Right lobe of liver (tissue), 6 donors: ENCODE results near the gene ARMH3. TPM values are rescaled to one million over a fixed set of nuclear protein-coding genes. Genes with fewer than 3 reads are reported as not detected.

Experiments
- ATAC-seq, 4 donors: fragments of 200-7000 bp; cut with Tn5 transposase; one replicate each; pipeline ENCODE4 v1.9.1; 2020; ENCODE audit warnings: mild to moderate bottlenecking in 4 of 4, moderate library complexity in 4 of 4
- DNase-seq, 3 donors: peaks; one replicate each; pipeline ENCODE4 v3.0.0-alpha.2; 2020
- H3K27ac ChIP-seq, 3 donors: fragments of 200-600 bp; one replicate each; pipeline ENCODE4 v1.8.0; 2022
- H3K27me3 ChIP-seq, 2 donors: fragments of 200-600 bp; one replicate each; pipeline ENCODE4 v1.8.0; 2022
- H3K36me3 ChIP-seq, 4 donors: fragments of 200-600 bp; sonication (generic) in 1 of 4; one replicate each; pipeline versions ENCODE4 v1.5.1 to v1.8.0; 2017 to 2022; ENCODE audit warnings: control low read depth in 1 of 4
- H3K4me1 ChIP-seq, 4 donors: fragments of 200-600 bp; sonication (generic) in 1 of 4; one replicate each; pipeline versions ENCODE4 v1.5.1 to v1.8.0; 2017 to 2022; ENCODE audit warnings: control low read depth in 1 of 4
- H3K4me3 ChIP-seq, 3 donors: fragments of 200-600 bp; one replicate each; pipeline ENCODE4 v1.8.0; 2022
- H3K9me3 ChIP-seq, 4 donors: fragments of 200-600 bp; sonication (generic) in 1 of 4; one replicate each; pipeline versions ENCODE4 v1.5.1 to v1.8.0; 2017 to 2022; ENCODE audit warnings: control low read depth in 1 of 4
- CTCF ChIP-seq, 4 donors: fragments of 200-600 bp in 3 of 4; fragments of 450-650 bp in 1 of 4; IDR thresholded peaks; one replicate each; pipeline versions ENCODE4 v1.5.1 to v1.8.0; 2016 to 2022; ENCODE audit warnings: antibody characterized with exemption in 4 of 4, mild to moderate bottlenecking in 2 of 4
- POLR2A ChIP-seq: fragments of 450-650 bp; IDR thresholded peaks from one replicate; pipeline ENCODE4 v1.6.1; 2017; ENCODE audit warnings: antibody characterized with exemption, mild to moderate bottlenecking
- WGBS: methylation state at CpG from one replicate; pipeline ENCODE4 v1.1.6; 2018; ENCODE audit warnings: low coverage, low lambda C conversion rate; ENCODE audit not compliant: insufficient coverage; ENCODE audit errors: missing lambda C conversion rate; 5-methylcytosine and 5-hydroxymethylcytosine counted together
- intact Hi-C, 2 donors: fragments of 100-400 bp; cut with DNase I; formaldehyde crosslinking; loops; one replicate each; pipeline versions ENCODE4 v1.11.2 to v1.14.1; 2022
- total RNA-seq, 6 experiments: library from RNA; depleted of rRNA in 2 of 6; stranded (reverse); fragments of >200 nt in 2 of 6; fragmentation: NEBNext Ultra II Directional in 3 of 6; extraction: Animal tissue kit (Norgen Biotek cat#: 25700) in 3 of 6; gene quantifications; one replicate each; pipeline versions ENCODE4 v1.1.0 to v1.2.4, GENCODE V29; 2016 to 2023
- donor health status: DM: no; HTN: yes; CAD: no.
- donor health status: DM: no; HTN: no; CAD: no.
- donor health status: DM: no; HTN: no; CAD: no.
- donor health status: DM: no; HTN: yes; CAD: no.
- donor health status: DM: no; HTN: yes; CAD: no.

ARMH3 gene
- total RNA-seq, 6 experiments from 2014 or later, result 8.5 to 13.4 (median 11.6) TPM

GRCh38 chr10:102090772-102091171 lies 34.8 kb upstream of the ARMH3 start:
- intact Hi-C loops, result no loop called here
- no peak for DNase-seq
- Histone ChIP-seq H3K9me3 (no peaks in the 10 kb centered on the region), H3K4me1 (no peaks in the 10 kb centered on the region), H3K36me3 (no peaks in the 10 kb centered on the region), H3K4me3 (no peak overlapping the region), H3K27me3 (no peaks in the 10 kb centered on the region), H3K27ac (no peak overlapping the region)
- no peak for TF ChIP-seq POLR2A
- TF ChIP-seq CTCF (IDR thresholded peaks at IDR 0.05), result no peak
- WGBS, result 56% methylated on average over 2 of the region's 2 CpGs
- no peak for ATAC-seq

GRCh38 chr10:102086196-102086595 lies 30.2 kb upstream of the ARMH3 start:
- intact Hi-C loops, result no loop called here
- no peaks in the 10 kb centered on the region for H3K36me3 ChIP-seq
- no peaks in the 10 kb centered on the region for H3K4me1 ChIP-seq
- TF ChIP-seq CTCF (IDR thresholded peaks at IDR 0.05), result no peak
- no peak overlapping the region for H3K27ac ChIP-seq
- ATAC-seq (no peak), DNase-seq (no peak)
- no peaks in the 10 kb centered on the region for H3K9me3 ChIP-seq
- no peak overlapping the region for H3K4me3 ChIP-seq
- WGBS, result 71% methylated on average over 4 of the region's 8 CpGs
- no peaks in the 10 kb centered on the region for H3K27me3 ChIP-seq

- Histone ChIP-seq H3K36me3 (no peaks in the 10 kb centered on the region), H3K4me1 (no peaks in the 10 kb centered on the region), H3K4me3 (no peak overlapping the region), H3K9me3 (no peaks in the 10 kb centered on the region), H3K27me3 (no peaks in the 10 kb centered on the region), H3K27ac (no peak overlapping the region)
- no peak for TF ChIP-seq CTCF (IDR thresholded peaks at IDR 0.05)
- TF ChIP-seq POLR2A, result no peak
- DNase-seq, result no peak
- intact Hi-C loops, result no loop called here
- ATAC-seq, result no peak
- 57% methylated on average over 3 of the region's 3 CpGs for WGBS
Observed at GRCh38 chr10:102085336-102085735, 29.4 kb upstream of the ARMH3 start.

- Histone ChIP-seq H3K4me1 (no peaks in the 10 kb centered on the region), H3K4me3 (no peak overlapping the region), H3K36me3 (no peaks in the 10 kb centered on the region), H3K9me3 (no peaks in the 10 kb centered on the region), H3K27ac (no peak overlapping the region), H3K27me3 (no peaks in the 10 kb centered on the region)
- intact Hi-C loops, result no loop called here
- DNase-seq (no peak), ATAC-seq (no peak)
- TF ChIP-seq CTCF (IDR thresholded peaks at IDR 0.05) (no peak), POLR2A (no peak)
- WGBS, result 94% methylated on average over 3 of the region's 3 CpGs
Observed at GRCh38 chr10:102083541-102083940, 27.6 kb upstream of the ARMH3 start.
